IPS-20b (cell line): Measurements from ENCODE around the gene UBE2D4.
"Not testable (repeated sequence)": the region's sequence is repeated elsewhere in the genome, so short reads cannot be mapped to it uniquely, and the experiment has no call there.

Experiments
- H3K27ac ChIP-seq: one replicate; pipeline ENCODE4 v1.5.1; 2013; ENCODE audit warnings: low read length
- H3K27me3 ChIP-seq: 2 replicates; pipeline ENCODE4 v1.6.1; 2013; ENCODE audit warnings: mild to moderate bottlenecking, low read length, inconsistent platforms; ENCODE audit not compliant: insufficient read depth
- H3K36me3 ChIP-seq: 2 replicates; pipeline ENCODE4 v1.6.1; 2013; ENCODE audit warnings: low read depth, mild to moderate bottlenecking, inconsistent platforms, low read length, moderate library complexity; ENCODE audit not compliant: insufficient read depth
- H3K4me1 ChIP-seq: 2 replicates; pipeline ENCODE4 v1.6.1; 2013; ENCODE audit warnings: mild to moderate bottlenecking, control low read depth, inconsistent platforms, low read length, moderate library complexity; ENCODE audit not compliant: insufficient read depth
- H3K4me3 ChIP-seq: 2 replicates; pipeline ENCODE4 v1.5.1; 2013; ENCODE audit warnings: mild to moderate bottlenecking, low read length, inconsistent platforms
- H3K9ac ChIP-seq: 2 replicates; pipeline ENCODE4 v1.6.1; 2013; ENCODE audit warnings: low read depth, mild to moderate bottlenecking, inconsistent platforms, low read length, moderate library complexity
- H3K9me3 ChIP-seq: 2 replicates; pipeline ENCODE4 v1.6.1; 2013; ENCODE audit warnings: mild to moderate bottlenecking, low read depth, low read length, inconsistent platforms; ENCODE audit not compliant: insufficient read depth

Gene UBE2D4

DNA sequence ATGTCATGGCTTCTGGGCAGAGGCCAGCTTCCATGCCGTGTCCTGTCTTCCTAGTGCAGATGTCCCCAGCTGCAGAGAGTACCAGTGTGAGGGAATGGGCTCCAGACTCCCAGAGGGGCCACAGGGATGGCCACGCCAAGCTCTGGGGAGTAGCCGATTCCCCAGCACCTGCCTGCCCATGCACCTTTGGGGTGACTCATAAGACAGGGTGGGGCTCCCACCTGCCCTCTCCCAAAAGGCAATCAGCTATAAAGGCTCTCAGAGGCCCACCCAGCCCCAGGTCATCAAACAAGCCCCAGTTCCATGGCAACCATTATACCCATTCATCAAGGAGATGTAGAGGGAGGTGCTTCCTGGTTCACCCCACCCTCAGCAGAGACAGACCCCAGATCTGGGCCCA lies 71.3 kb downstream of the UBE2D4 start, which contains the start of gene SPDYE1:
Gene SPDYE1 (plus strand): TSS at position 366 of the 400 bp plus-strand sequence. CDS start 2,053 bp downstream, outside the sequence.
- H3K9ac ChIP-seq, H3K27me3 ChIP-seq, H3K27ac ChIP-seq, H3K9me3 ChIP-seq, H3K4me3 ChIP-seq, H3K36me3 ChIP-seq, H3K4me1 ChIP-seq: not testable (repeated sequence)
